MCF 10A (cell line): ENCODE measurements around the gene SGCD. TPM values are rescaled to one million over a fixed set of nuclear protein-coding genes. Genes with fewer than 3 reads are reported as not detected.
A peak's percentile ranks its signal among the peaks of the same experiment; 100 is the strongest.

Experiments
- BruUV-seq: library from RNA; stranded (reverse); fragments of 400-500 nt; replicated peaks from 2 replicates; lab custom pipeline; 2021; lab: Mats Ljungman, UMichigan
- CTCF ChIA-PET: fragments of 300-600 bp; sonication (Branson Sonifier 250); formaldehyde crosslinking; extraction: SDS; loops from one replicate; lab custom pipeline; 2021; ENCODE audit warnings: antibody characterized with exemption, inconsistent platforms; lab: Yijun Ruan, JAX
- POLR2A ChIA-PET: fragments of 300-600, 350-650 bp; sonication (Branson Sonifier 250); formaldehyde crosslinking; extraction: SDS; loops from one replicate; lab custom pipeline; 2020; ENCODE audit warnings: antibody characterized with exemption, inconsistent platforms; lab: Yijun Ruan, JAX
- DNase-seq: peaks from one replicate; pipeline ENCODE4 v3.0.0-alpha.2; 2018; ENCODE audit not compliant: unreplicated experiment
- H3K27ac Mint-ChIP-seq: one replicate; pipeline ENCODE4 v1.8.0; 2022; ENCODE audit warnings: mild to moderate bottlenecking, low read depth, mixed read lengths; ENCODE audit not compliant: unreplicated experiment
- H3K27me3 Mint-ChIP-seq: one replicate; pipeline ENCODE4 v1.8.0; 2022; ENCODE audit warnings: mixed read lengths; ENCODE audit not compliant: insufficient read depth, unreplicated experiment
- H3K36me3 Mint-ChIP-seq: one replicate; pipeline ENCODE4 v1.8.0; 2022; ENCODE audit warnings: mild to moderate bottlenecking, moderate library complexity, mixed read lengths; ENCODE audit not compliant: insufficient read depth, unreplicated experiment
- H3K4me1 Mint-ChIP-seq: one replicate; pipeline ENCODE4 v1.8.0; 2022; ENCODE audit warnings: mixed read lengths; ENCODE audit not compliant: insufficient read depth, unreplicated experiment
- H3K4me3 Mint-ChIP-seq: one replicate; pipeline ENCODE4 v1.8.0; 2022; ENCODE audit warnings: mild to moderate bottlenecking, moderate library complexity, mixed read lengths; ENCODE audit not compliant: unreplicated experiment
- H3K9me3 Mint-ChIP-seq: one replicate; pipeline ENCODE4 v1.8.0; 2022; ENCODE audit warnings: mixed read lengths; ENCODE audit not compliant: unreplicated experiment
- intact Hi-C: fragments of 100-400 bp; cut with micrococcal nuclease; formaldehyde crosslinking; loops from 2 replicates; pipeline ENCODE4 v1.14.1; 2022
- total RNA-seq: library from RNA; stranded (reverse); gene quantifications from 2 replicates; pipeline ENCODE4 v1.2.3, GENCODE V29; 2022
- TF ChIP-seq, protein P1 (sequence below): fragments of 200-600 bp; IDR thresholded peaks from one replicate; pipeline ENCODE4 v1.8.0; 2022; ENCODE audit warnings: antibody characterized with exemption, mild to moderate bottlenecking; ENCODE audit not compliant: unreplicated experiment

The SGCD gene
- total RNA-seq, 1 experiment from 2014 or later: 0.14 TPM

DNA sequence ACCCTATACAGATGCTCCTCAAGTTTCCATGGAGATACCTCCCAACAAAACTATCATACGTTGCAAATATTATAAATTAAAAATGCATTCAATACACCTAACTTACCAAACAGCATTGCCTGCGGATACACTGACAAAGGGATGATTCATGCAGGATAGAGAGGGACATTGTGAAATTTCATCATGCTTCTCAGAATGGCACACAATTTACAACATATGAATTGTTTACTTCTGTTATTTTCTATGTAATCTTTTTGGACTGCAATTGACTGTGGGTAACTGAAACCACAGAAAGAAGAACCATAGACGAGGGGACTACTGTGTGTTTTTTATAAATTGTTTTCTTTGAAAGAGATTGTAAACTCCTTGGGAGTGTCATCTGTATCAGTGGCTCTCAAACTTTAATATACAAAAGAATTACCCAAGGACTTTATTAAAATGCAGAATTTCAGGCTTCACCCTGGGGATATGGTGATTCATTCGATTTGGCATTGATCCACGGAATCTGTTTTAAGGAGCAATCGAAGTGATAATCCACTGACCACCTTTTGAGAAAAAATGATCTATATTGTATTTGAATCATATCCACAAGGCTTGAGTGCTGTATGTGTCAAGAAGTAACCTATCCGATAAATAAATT lies 146.4 kb downstream of the SGCD start:
- H3K27me3 Mint-ChIP-seq: no peaks in the 10 kb centered on the region
- intact Hi-C loops: loop anchor here (5.0 to 10.0 kb wide), 3 partner anchors 91 to 529 kb away; no protein-coding TSS in a partner anchor
- TSS peak; percentile 89 for BruUV-seq
- DNase-seq: peak; percentile 94
- peak overlapping the region; percentile 83 for H3K27ac Mint-ChIP-seq
- TF ChIP-seq, protein P1, sequence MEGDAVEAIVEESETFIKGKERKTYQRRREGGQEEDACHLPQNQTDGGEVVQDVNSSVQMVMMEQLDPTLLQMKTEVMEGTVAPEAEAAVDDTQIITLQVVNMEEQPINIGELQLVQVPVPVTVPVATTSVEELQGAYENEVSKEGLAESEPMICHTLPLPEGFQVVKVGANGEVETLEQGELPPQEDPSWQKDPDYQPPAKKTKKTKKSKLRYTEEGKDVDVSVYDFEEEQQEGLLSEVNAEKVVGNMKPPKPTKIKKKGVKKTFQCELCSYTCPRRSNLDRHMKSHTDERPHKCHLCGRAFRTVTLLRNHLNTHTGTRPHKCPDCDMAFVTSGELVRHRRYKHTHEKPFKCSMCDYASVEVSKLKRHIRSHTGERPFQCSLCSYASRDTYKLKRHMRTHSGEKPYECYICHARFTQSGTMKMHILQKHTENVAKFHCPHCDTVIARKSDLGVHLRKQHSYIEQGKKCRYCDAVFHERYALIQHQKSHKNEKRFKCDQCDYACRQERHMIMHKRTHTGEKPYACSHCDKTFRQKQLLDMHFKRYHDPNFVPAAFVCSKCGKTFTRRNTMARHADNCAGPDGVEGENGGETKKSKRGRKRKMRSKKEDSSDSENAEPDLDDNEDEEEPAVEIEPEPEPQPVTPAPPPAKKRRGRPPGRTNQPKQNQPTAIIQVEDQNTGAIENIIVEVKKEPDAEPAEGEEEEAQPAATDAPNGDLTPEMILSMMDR: no peak
- peaks cover 5% of the 10 kb centered on the region for H3K36me3 Mint-ChIP-seq
- H3K9me3 Mint-ChIP-seq: no peaks in the 10 kb centered on the region
- peaks cover 46% of the 10 kb centered on the region for H3K4me1 Mint-ChIP-seq
- peak overlapping the region; percentile 15 for H3K4me3 Mint-ChIP-seq
- POLR2A ChIA-PET: interaction anchor here (0.6 to 2.9 kb wide), 5 partner anchors 29 to 106 kb away, joined by 3 to 11 read pairs (median 3); no protein-coding TSS in a partner anchor
- CTCF ChIA-PET: interaction anchor here (0.6 to 0.8 kb wide), 2 partner anchors 90 to 528 kb away, joined by 3 read pairs; no protein-coding TSS in a partner anchor

DNA sequence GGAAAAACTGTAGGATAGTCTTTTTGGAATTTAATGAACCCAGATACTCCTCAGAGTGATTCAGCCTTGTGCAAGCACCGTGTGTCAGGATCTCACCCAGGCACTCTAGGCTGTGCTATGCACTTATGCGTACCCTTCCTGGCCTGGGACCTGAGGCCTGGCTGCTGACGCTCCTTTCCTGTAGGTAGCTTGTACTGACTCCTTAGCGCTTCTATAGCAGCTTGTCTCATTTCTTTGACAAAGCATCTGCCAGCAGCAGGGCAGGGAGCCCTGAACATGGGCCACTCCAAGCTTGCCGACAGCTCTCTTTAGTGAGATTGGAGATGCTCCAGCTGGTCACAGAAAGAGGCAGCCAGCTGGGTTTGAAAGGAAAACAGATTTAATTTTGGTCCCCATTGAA lies 147.3 kb downstream of the SGCD start:
- peaks cover 47% of the 10 kb centered on the region for H3K4me1 Mint-ChIP-seq
- TF ChIP-seq, protein P1: no peak
- ChIA-PET CTCF (interaction anchor here (0.5 to 2.4 kb wide), 5 partner anchors 91 to 530 kb away, joined by 3 to 10 read pairs (median 3); no protein-coding TSS in a partner anchor), POLR2A (interaction anchor here (0.7 to 2.9 kb wide), 2 partner anchors 83 to 107 kb away, joined by 3 to 11 read pairs; no protein-coding TSS in a partner anchor)
- peak; percentile 77 for DNase-seq
- no peaks in the 10 kb centered on the region for H3K27me3 Mint-ChIP-seq
- no peak overlapping the region for H3K4me3 Mint-ChIP-seq
- no peaks in the 10 kb centered on the region for H3K9me3 Mint-ChIP-seq
- BruUV-seq: no TSS peak
- intact Hi-C loops: loop anchor here (2.0 to 10.0 kb wide), 4 partner anchors 83 to 529 kb away; no protein-coding TSS in a partner anchor
- peak overlapping the region; percentile 83 for H3K27ac Mint-ChIP-seq
- peaks cover 5% of the 10 kb centered on the region for H3K36me3 Mint-ChIP-seq

DNA sequence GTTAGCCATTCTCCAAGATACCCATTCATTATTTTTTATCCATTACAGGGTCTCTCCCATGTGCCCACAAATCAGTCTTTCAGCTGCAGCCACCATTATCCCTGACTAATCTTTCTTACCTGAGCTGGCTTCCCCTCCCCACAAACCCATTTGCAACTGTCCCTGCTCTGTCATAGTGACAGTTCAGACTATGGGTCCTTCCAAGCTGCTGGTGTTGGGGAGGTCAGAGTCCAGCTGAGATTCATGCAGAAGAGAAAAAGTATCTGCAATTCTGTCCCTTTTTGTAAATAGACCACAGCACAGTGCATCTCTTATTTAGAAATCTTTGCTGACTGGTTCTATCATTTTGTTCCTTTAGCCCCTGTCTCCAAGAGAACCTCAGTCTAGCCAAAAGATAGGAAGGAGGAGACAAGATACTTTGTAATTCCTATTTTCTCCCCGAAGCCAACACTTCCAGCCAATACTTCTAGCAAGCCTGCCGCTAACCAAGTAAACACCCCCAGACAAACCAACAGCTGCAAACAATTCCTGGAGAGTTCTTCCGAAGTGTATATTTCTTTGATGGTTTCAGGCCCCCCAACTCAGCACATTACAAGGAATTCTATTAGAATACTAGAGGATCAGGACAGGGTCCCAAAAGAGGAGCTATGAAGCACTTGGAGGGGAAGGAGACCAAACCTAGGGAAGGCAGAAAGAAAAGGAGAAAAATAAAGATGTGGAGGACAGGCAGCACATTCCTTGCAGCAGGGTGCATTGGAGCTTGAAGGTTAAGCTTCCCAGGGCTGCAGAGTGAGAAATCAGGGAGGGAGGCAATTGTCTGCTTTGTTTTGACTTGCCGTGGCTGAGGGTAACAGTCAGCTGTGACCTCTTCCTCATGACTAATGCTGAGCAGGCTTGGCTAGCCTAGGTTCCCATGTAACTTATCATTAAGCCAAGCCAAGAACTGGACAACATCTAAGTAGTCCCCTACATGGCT lies 148.5 kb downstream of the SGCD start:
- TF ChIP-seq, protein P1: no peak
- H3K4me1 Mint-ChIP-seq: peaks cover 59% of the 10 kb centered on the region
- POLR2A ChIA-PET: interaction anchor here (0.6 to 2.9 kb wide), 9 partner anchors 12 to 97 kb away, joined by 3 to 11 read pairs (median 3); no protein-coding TSS in a partner anchor
- H3K9me3 Mint-ChIP-seq: no peaks in the 10 kb centered on the region
- peak overlapping the region; percentile 84 for H3K27ac Mint-ChIP-seq
- no TSS peak for BruUV-seq
- H3K27me3 Mint-ChIP-seq: no peaks in the 10 kb centered on the region
- intact Hi-C loops: loop anchor here (1.0 to 10.0 kb wide), 4 partner anchors 85 to 531 kb away; no protein-coding TSS in a partner anchor
- H3K4me3 Mint-ChIP-seq: peak overlapping the region; percentile 13
- DNase-seq: peak; percentile 94
- peaks cover 5% of the 10 kb centered on the region for H3K36me3 Mint-ChIP-seq
- CTCF ChIA-PET: interaction anchor here (0.6 to 2.4 kb wide), 13 partner anchors 11 to 804 kb away, joined by 3 to 10 read pairs (median 3); no protein-coding TSS in a partner anchor
